BJ (cell line): Measurements from ENCODE around the gene LRRC23. TPM values are rescaled to one million over a fixed set of nuclear protein-coding genes. Genes with fewer than 3 reads are reported as not detected.
"Not testable (repeated sequence)": the region's sequence is repeated elsewhere in the genome, so short reads cannot be mapped to it uniquely, and the experiment has no call there.

Experiments
- CTCF ChIA-PET: fragments of 350-600 bp; formaldehyde crosslinking; extraction: SDS; loops from one replicate; lab custom pipeline; 2021; ENCODE audit warnings: antibody characterized with exemption, inconsistent platforms; lab: Yijun Ruan, JAX
- POLR2A ChIA-PET: fragments of 300-600 bp; sonication (Branson Sonifier 250); formaldehyde crosslinking; extraction: SDS; loops from one replicate; lab custom pipeline; 2021; ENCODE audit warnings: antibody characterized with exemption; lab: Charles Lee
- DNase-seq: peaks from one replicate; pipeline ENCODE4 v3.0.0-alpha.2; 2011; ENCODE audit warnings: low read depth
- H3K27me3 ChIP-seq: 2 replicates; pipeline ENCODE4 v1.6.0; 2011; ENCODE audit warnings: low read length; ENCODE audit not compliant: control insufficient read depth, insufficient read depth
- H3K36me3 ChIP-seq: 2 replicates; pipeline ENCODE4 v1.5.1; 2011; ENCODE audit warnings: low read length; ENCODE audit not compliant: control insufficient read depth, insufficient read depth
- H3K4me3 ChIP-seq: 2 replicates; pipeline ENCODE4 v1.5.1; 2011; ENCODE audit warnings: low read depth, mild to moderate bottlenecking, control low read depth, low read length
- polyA plus RNA-seq: library from polyadenylated mRNA; depleted of rRNA; stranded (reverse); fragments of >200 nt; gene quantifications from 2 replicates; pipeline ENCODE4 v1.2.3, GENCODE V29; 2011
- TF ChIP-seq, protein P1 (sequence below): IDR thresholded peaks from 2 replicates; pipeline ENCODE4 v1.5.1; 2011; ENCODE audit warnings: low read depth, mild to moderate bottlenecking, control low read depth, inconsistent platforms, low read length, moderate library complexity; ENCODE audit not compliant: insufficient read depth

The LRRC23 gene
- polyA plus RNA-seq, 1 experiment = 12.7 TPM

DNA sequence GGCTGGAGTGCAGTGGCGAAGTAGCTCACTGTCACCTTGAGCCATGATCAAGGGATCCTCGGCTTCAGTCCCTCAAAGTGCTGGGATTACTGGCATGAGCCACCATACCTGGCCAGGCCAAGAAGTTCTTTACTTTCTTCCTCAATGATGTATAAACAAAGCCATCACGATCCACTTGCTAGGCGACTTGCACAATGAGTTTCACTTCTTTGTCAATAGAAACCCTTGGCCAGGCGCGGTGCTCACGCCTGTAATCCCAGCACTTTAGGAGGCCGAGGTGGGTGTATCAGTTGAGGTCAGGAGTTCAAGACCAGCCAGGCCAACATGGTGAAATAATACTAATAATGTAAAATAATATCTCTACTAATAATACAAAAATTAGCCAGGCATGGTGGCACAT lies 17.2 kb upstream of the LRRC23 start:
- TF ChIP-seq, protein P1, sequence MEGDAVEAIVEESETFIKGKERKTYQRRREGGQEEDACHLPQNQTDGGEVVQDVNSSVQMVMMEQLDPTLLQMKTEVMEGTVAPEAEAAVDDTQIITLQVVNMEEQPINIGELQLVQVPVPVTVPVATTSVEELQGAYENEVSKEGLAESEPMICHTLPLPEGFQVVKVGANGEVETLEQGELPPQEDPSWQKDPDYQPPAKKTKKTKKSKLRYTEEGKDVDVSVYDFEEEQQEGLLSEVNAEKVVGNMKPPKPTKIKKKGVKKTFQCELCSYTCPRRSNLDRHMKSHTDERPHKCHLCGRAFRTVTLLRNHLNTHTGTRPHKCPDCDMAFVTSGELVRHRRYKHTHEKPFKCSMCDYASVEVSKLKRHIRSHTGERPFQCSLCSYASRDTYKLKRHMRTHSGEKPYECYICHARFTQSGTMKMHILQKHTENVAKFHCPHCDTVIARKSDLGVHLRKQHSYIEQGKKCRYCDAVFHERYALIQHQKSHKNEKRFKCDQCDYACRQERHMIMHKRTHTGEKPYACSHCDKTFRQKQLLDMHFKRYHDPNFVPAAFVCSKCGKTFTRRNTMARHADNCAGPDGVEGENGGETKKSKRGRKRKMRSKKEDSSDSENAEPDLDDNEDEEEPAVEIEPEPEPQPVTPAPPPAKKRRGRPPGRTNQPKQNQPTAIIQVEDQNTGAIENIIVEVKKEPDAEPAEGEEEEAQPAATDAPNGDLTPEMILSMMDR = no peak
- Histone ChIP-seq H3K36me3 (peaks cover 10% of the 10 kb centered on the region), H3K27me3 (no peaks in the 10 kb centered on the region), H3K4me3 (no peak overlapping the region)
- POLR2A ChIA-PET = no interaction called here
- no peak for DNase-seq
- CTCF ChIA-PET = interaction anchor here (0.8 to 2.0 kb wide), 3 partner anchors 11 to 18 kb away, joined by 3 to 8 read pairs (median 4); partner anchors contain the start of gene SPSB2

DNA sequence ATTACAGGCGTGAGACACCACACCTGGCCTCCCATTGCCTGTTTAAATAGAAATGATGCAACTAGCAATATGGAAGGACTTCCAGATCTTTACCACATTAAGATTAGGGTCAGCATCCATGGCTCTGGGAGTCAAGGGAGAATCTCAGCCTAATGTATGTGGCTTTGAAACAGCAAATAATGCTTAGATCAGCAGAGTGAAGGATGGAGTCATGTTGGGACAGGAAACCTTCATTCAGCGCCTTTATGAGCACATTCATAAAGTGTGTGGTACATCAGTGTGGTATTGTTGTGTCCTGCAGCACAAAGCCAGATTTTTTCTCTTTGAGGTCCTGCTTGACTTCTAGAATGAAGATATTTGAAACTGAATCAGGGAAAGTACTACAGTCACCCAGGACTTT lies 16.3 kb upstream of the LRRC23 start:
- H3K4me3 ChIP-seq = no peak overlapping the region
- DNase-seq = no peak
- peaks cover 10% of the 10 kb centered on the region for H3K36me3 ChIP-seq
- ChIA-PET CTCF (interaction anchor here (1.0 to 2.0 kb wide), 2 partner anchors 12 to 16 kb away, joined by 4 to 8 read pairs; partner anchors contain the start of gene SPSB2), POLR2A (no interaction called here)
- no peaks in the 10 kb centered on the region for H3K27me3 ChIP-seq
- TF ChIP-seq, protein P1 = no peak

- DNase-seq, H3K4me3 ChIP-seq, H3K27me3 ChIP-seq, POLR2A ChIA-PET, H3K36me3 ChIP-seq, CTCF ChIA-PET: not testable (repeated sequence)
These were observed 15.8 kb upstream of the LRRC23 start for GRCh38 chr12:6888794-6889193.

DNA sequence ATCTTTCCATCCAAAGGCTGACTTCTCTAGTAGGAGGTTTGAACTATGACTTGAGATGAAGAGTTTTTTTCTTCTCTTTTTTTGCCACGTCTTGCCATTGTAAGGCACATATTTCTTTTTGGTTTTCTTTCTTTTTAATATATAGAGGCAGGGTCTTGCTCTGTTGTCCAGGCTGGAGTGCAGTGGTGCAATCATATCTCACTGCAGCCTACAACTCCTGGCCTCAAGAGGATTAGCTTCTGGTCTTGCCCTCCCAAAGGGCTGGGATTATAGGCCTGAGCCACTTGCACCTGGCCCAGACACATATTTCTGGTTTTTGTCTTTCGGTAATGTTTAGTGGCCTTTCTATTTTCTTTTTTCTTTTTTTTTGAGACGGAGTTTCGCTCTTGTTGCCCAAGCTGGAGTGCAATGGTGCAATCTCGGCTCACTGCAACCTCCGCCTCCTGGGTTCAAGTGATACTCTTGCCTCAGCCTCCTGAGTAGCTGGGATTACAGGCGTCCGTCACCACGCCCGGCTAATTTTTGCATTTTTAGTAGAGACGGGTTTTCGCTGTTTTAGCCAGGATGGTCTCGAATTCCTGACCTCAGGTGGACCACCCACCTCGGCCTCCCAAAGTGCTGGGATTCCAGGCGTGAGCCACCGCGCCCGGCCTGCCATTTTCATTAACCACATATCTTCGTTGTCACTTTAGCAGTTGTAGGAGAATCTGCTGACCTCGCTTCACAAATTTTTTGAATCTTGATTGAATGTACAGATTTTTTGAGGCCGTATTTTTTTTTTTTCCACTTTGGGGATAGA lies 14.6 kb upstream of the LRRC23 start:
- CTCF ChIA-PET, H3K27me3 ChIP-seq, DNase-seq, H3K36me3 ChIP-seq, POLR2A ChIA-PET, H3K4me3 ChIP-seq: not testable (repeated sequence)

DNA sequence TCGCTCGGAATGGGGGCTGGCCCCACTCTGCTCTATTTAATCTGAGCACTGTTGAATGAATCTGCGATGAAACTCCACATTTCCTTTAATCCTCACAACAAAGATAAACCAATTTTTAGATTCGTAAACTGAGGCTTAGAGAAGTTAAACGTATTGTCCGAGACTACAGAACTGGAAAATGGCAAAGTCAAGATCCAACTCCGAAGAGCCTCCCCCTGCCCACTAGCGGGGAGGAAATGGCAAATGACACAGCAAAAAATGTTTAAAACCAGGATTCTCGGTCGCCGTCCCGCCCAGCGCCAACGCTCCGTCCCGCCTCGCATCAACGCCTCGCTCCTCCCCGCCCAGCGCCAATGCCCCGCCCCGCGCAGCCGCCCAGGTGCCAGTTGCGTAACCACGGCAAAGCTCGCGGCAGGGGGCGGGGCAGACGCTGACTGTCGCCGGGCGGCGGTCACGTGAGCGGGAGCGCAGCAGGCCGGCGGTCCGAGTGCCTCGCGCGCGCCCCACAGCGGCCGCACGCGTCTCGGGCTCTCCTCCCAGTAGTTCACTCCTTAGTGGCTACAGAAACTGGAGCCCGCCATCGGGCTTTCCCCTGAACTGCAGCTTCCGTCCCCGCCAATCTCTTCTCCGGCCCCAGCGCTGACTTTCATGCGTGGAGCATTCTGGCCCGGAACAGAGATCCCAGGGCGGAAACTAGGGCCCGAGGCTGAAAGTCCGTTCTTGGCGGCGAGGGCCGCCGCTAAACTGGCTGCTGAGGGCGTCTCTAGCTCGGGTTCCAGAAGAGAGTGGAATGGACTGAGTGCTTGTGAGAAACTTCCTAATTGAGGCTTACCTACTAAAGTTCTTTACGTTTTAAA lies 13.6 kb upstream of the LRRC23 start:
- ChIA-PET POLR2A (interaction anchor here (0.7 to 1.4 kb wide), 5 partner anchors 18 to 190 kb away, joined by 3 to 7 read pairs (median 5); partner anchors contain the start of genes CDCA3, SPSB2 and USP5), CTCF (interaction anchor here (0.6 to 2.4 kb wide), 31 partner anchors 9 to 561 kb away, joined by 3 to 42 read pairs (median 5); partner anchors contain the start of genes ENO2, LRRC23, RNU7-1 and SPSB2)
- TF ChIP-seq, protein P1 = peak; percentile 58
- no peaks in the 10 kb centered on the region for H3K27me3 ChIP-seq
- peaks cover 1% of the 10 kb centered on the region; the same call in 1 of the 2 replicates for H3K36me3 ChIP-seq
- peak; percentile 74 for DNase-seq
- peak overlapping the region; percentile 23 for H3K4me3 ChIP-seq
